ENCODE measurements around the gene CORIN. TPM values are rescaled to one million over a fixed set of nuclear protein-coding genes. Genes with fewer than 3 reads are reported as not detected.

CORIN gene
- total and polyA plus RNA-seq, 4 donors: 0.15 to 9.1 (median 1.0) TPM

- no peak for ATAC-seq (ENCODE audit: insufficient read depth, low FRiP score)
- no peak overlapping the region for H3K9ac ChIP-seq (ENCODE audit: insufficient read depth in 1 of 2, low read length in 2 of 2)
- H3K9me3 ChIP-seq (ENCODE audit: control insufficient read depth in 4 of 4, insufficient read depth in 3 of 4, low read length in 3 of 4): peaks cover 0 to 3% (median under 1%) of the 10 kb centered on the region in 4 donors
- no peaks in the 10 kb centered on the region for H3K27me3 ChIP-seq (ENCODE audit: control insufficient read depth in 3 of 3, insufficient read depth in 3 of 3, low read length in 2 of 3)
- H3K36me3 ChIP-seq (ENCODE audit: control insufficient read depth in 4 of 4, insufficient read depth in 4 of 4, low read length in 4 of 4): no peaks in the 10 kb centered on the region
- WGBS, 2 donors: 79 to 81% methylated on average over 2 of the region's 2 CpGs
- no peak for DNase-seq
- H3K4me1 ChIP-seq (ENCODE audit: control insufficient read depth in 5 of 5, insufficient read depth in 5 of 5, low read length in 5 of 5): peaks cover 0 to 2% (median 0%) of the 10 kb centered on the region in 5 donors
- no peak for TF ChIP-seq CTCF (IDR thresholded peaks at IDR 0.05; ENCODE audit: control extremely low read depth, extremely low read depth)
- H3K27ac ChIP-seq (ENCODE audit: low read depth in 1 of 2, low read length in 1 of 2): no peak overlapping the region
- H3K4me3 ChIP-seq: no peak overlapping the region
These were observed 93.0 kb downstream of the CORIN start for GRCh38 chr4:47744843-47745382.

GRCh38 chr4:47744253-47744652 is 93.6 kb downstream of the CORIN start:
- 73 to 86% methylated on average over 2 of the region's 2 CpGs for WGBS, 2 donors

GRCh38 chr4:47741200-47741599 is 96.7 kb downstream of the CORIN start:
- TF ChIP-seq CTCF (IDR thresholded peaks at IDR 0.05; ENCODE audit: control extremely low read depth, extremely low read depth): no peak
- H3K9me3 ChIP-seq (ENCODE audit: control insufficient read depth in 4 of 4, insufficient read depth in 3 of 4, low read length in 3 of 4): peaks cover 0 to 3% (median under 1%) of the 10 kb centered on the region in 4 donors
- no peaks in the 10 kb centered on the region for H3K36me3 ChIP-seq (ENCODE audit: control insufficient read depth in 4 of 4, insufficient read depth in 4 of 4, low read length in 4 of 4)
- ATAC-seq (ENCODE audit: insufficient read depth, low FRiP score) (no peak), DNase-seq (no peak)
- no peak overlapping the region for H3K27ac ChIP-seq (ENCODE audit: low read depth in 1 of 2, low read length in 1 of 2)
- no peak overlapping the region for H3K9ac ChIP-seq (ENCODE audit: insufficient read depth in 1 of 2, low read length in 2 of 2)
- H3K27me3 ChIP-seq (ENCODE audit: control insufficient read depth in 3 of 3, insufficient read depth in 3 of 3, low read length in 2 of 3): no peaks in the 10 kb centered on the region
- H3K4me1 ChIP-seq (ENCODE audit: control insufficient read depth in 5 of 5, insufficient read depth in 5 of 5, low read length in 5 of 5): peaks cover 0 to 5% (median 0%) of the 10 kb centered on the region in 5 donors
- no peak overlapping the region for H3K4me3 ChIP-seq

More at GRCh38 chr4:47744253-47744652, 93.6 kb downstream of the CORIN start:
- no peaks in the 10 kb centered on the region for H3K36me3 ChIP-seq (ENCODE audit: control insufficient read depth in 4 of 4, insufficient read depth in 4 of 4, low read length in 4 of 4)
- H3K4me3 ChIP-seq: no peak overlapping the region
- H3K9ac ChIP-seq (ENCODE audit: insufficient read depth in 1 of 2, low read length in 2 of 2): no peak overlapping the region
- ATAC-seq (ENCODE audit: insufficient read depth, low FRiP score): no peak
- H3K27ac ChIP-seq (ENCODE audit: low read depth in 1 of 2, low read length in 1 of 2): no peak overlapping the region
- H3K27me3 ChIP-seq (ENCODE audit: control insufficient read depth in 3 of 3, insufficient read depth in 3 of 3, low read length in 2 of 3): no peaks in the 10 kb centered on the region
- TF ChIP-seq CTCF (IDR thresholded peaks at IDR 0.05; ENCODE audit: control extremely low read depth, extremely low read depth): no peak
- peaks cover 0 to 3% (median under 1%) of the 10 kb centered on the region in 4 donors for H3K9me3 ChIP-seq (ENCODE audit: control insufficient read depth in 4 of 4, insufficient read depth in 3 of 4, low read length in 3 of 4)
- H3K4me1 ChIP-seq (ENCODE audit: control insufficient read depth in 5 of 5, insufficient read depth in 5 of 5, low read length in 5 of 5): peaks cover 0 to 2% (median 0%) of the 10 kb centered on the region in 5 donors
- no peak for DNase-seq

GRCh38 chr4:47737326-47737725 is 100.5 kb downstream of the CORIN start:
- Histone ChIP-seq H3K4me1 (ENCODE audit: control insufficient read depth in 5 of 5, insufficient read depth in 5 of 5, low read length in 5 of 5) (peaks cover 0 to 21% (median 3%) of the 10 kb centered on the region in 5 donors), H3K27me3 (ENCODE audit: control insufficient read depth in 3 of 3, insufficient read depth in 3 of 3, low read length in 2 of 3) (no peaks in the 10 kb centered on the region), H3K9ac (ENCODE audit: insufficient read depth in 1 of 2, low read length in 2 of 2) (no peak overlapping the region), H3K9me3 (ENCODE audit: control insufficient read depth in 4 of 4, insufficient read depth in 3 of 4, low read length in 3 of 4) (peaks cover 0 to 2% (median 0%) of the 10 kb centered on the region in 4 donors), H3K27ac (ENCODE audit: low read depth in 1 of 2, low read length in 1 of 2) (no peak overlapping the region), H3K4me3 (no peak overlapping the region), H3K36me3 (ENCODE audit: control insufficient read depth in 4 of 4, insufficient read depth in 4 of 4, low read length in 4 of 4) (no peaks in the 10 kb centered on the region)
- 59 to 71% methylated on average over 1 of the region's 1 CpG for WGBS, 2 donors
- ATAC-seq (ENCODE audit: insufficient read depth, low FRiP score) (no peak), DNase-seq (no peak)
- no peak for TF ChIP-seq CTCF (IDR thresholded peaks at IDR 0.05; ENCODE audit: control extremely low read depth, extremely low read depth)

All from lung (tissue), 12 donors.